ENCODE results near the gene LRPAP1.

Gene LRPAP1

GRCh38 chr4:3485011-3485791, 47.0 kb downstream of the LRPAP1 start:
- DNase-seq (ENCODE audit: low spot score), result no peak

- DNase-seq (ENCODE audit: low spot score), result no peak
Measured at GRCh38 chr4:3484057-3484973, 47.9 kb downstream of the LRPAP1 start.

- peak; percentile 54 for DNase-seq (ENCODE audit: low spot score)
Measured at GRCh38 chr4:3483471-3483921, 48.7 kb downstream of the LRPAP1 start.

- no peak for DNase-seq (ENCODE audit: low spot score)
Measured at GRCh38 chr4:3482707-3483106, 49.5 kb downstream of the LRPAP1 start.

GRCh38 chr4:3481783-3482393, 50.3 kb downstream of the LRPAP1 start:
- no peak for DNase-seq (ENCODE audit: low spot score)

GRCh38 chr4:3481113-3481531, 51.1 kb downstream of the LRPAP1 start:
- DNase-seq (ENCODE audit: low spot score), result no peak

GRCh38 chr4:3480528-3481112, 51.6 kb downstream of the LRPAP1 start:
- DNase-seq (ENCODE audit: low spot score), result peak; percentile 95

GRCh38 chr4:3479358-3480101, 52.7 kb downstream of the LRPAP1 start:
- DNase-seq (ENCODE audit: low spot score), result no peak

GRCh38 chr4:3478446-3479357, 53.5 kb downstream of the LRPAP1 start:
- DNase-seq (ENCODE audit: low spot score), result no peak

- DNase-seq (ENCODE audit: low spot score), result no peak
Measured at GRCh38 chr4:3477750-3478430, 54.3 kb downstream of the LRPAP1 start.

GRCh38 chr4:3476936-3477749, 55.1 kb downstream of the LRPAP1 start:
- no peak for DNase-seq (ENCODE audit: low spot score)

GRCh38 chr4:3476341-3476747, 55.9 kb downstream of the LRPAP1 start:
- DNase-seq (ENCODE audit: low spot score), result no peak

- no peak for DNase-seq (ENCODE audit: low spot score)
Measured at GRCh38 chr4:3475713-3476260, 56.4 kb downstream of the LRPAP1 start.

GRCh38 chr4:3475041-3475712, 57.0 kb downstream of the LRPAP1 start:
- DNase-seq (ENCODE audit: low spot score), result no peak

- no peak for DNase-seq (ENCODE audit: low spot score)
Measured at GRCh38 chr4:3473996-3474765, 58.0 kb downstream of the LRPAP1 start.

GRCh38 chr4:3473181-3473950, 58.9 kb downstream of the LRPAP1 start:
- DNase-seq (ENCODE audit: low spot score), result no peak
